Transverse colon (tissue), 4 donors: ENCODE data around the gene CDC37. TPM values are rescaled to one million over a fixed set of nuclear protein-coding genes. Genes with fewer than 3 reads are reported as not detected.

Experiments used
- DNase-seq: peaks from one replicate; pipeline ENCODE4 v3.0.0-alpha.2; 2019
- H3K27ac ChIP-seq, 4 donors: fragments of 200-600 bp; sonication (generic); 2 replicates each; pipeline ENCODE4 v1.5.1; 2016 to 2018; ENCODE audit warnings: inconsistent platforms in 4 of 4
- H3K27me3 ChIP-seq: fragments of 200-600 bp; sonication (generic); 2 replicates; pipeline ENCODE4 v1.5.1; 2017; ENCODE audit warnings: inconsistent platforms
- H3K36me3 ChIP-seq, 4 donors: fragments of 200-600 bp; sonication (generic); 2 replicates each; pipeline ENCODE4 v1.5.1; 2017 to 2019; ENCODE audit warnings: inconsistent platforms in 4 of 4
- H3K4me1 ChIP-seq, 4 donors: fragments of 200-600 bp; sonication (generic); 2 replicates each; pipeline ENCODE4 v1.5.1; 2017 to 2020; ENCODE audit warnings: inconsistent platforms in 4 of 4
- H3K4me3 ChIP-seq, 4 donors: fragments of 200-600 bp; sonication (generic); 1 replicate in 1 of 4; 2 replicates in 3 of 4; pipeline versions ENCODE4 v1.5.1 to v1.6.1; 2017 to 2019; ENCODE audit warnings: inconsistent platforms in 4 of 4
- H3K9me3 ChIP-seq, 2 donors: fragments of 200-600 bp; sonication (generic); 2 replicates each; pipeline ENCODE4 v1.5.1; 2017 to 2019; ENCODE audit warnings: inconsistent platforms in 2 of 2
- CTCF ChIP-seq, 5 experiments: fragments of 200-600 bp in 3 of 5; fragments of 450-650 bp in 2 of 5; sonication (generic) in 3 of 5; IDR thresholded peaks; 1 replicate in 2 of 5; 2 replicates in 3 of 5; pipeline ENCODE4 v1.5.1; 2016 to 2017; ENCODE audit warnings: antibody characterized with exemption in 5 of 5, inconsistent platforms in 3 of 5, mild to moderate bottlenecking in 2 of 5, moderate library complexity in 1 of 5
- EP300 ChIP-seq: sonication (generic); formaldehyde crosslinking; IDR thresholded peaks from one replicate; pipeline ENCODE4 v1.6.1; 2017; ENCODE audit warnings: antibody characterized with exemption, low read depth
- POLR2A ChIP-seq: fragments of 450-650 bp; IDR thresholded peaks from one replicate; pipeline ENCODE4 v1.6.1; 2016; ENCODE audit warnings: antibody characterized with exemption, mild to moderate bottlenecking, moderate library complexity
- POLR2AphosphoS5 ChIP-seq, 3 donors: sonication (generic); formaldehyde crosslinking; IDR thresholded peaks; one replicate each; pipeline ENCODE4 v1.6.1; 2016; ENCODE audit warnings: antibody characterized with exemption in 3 of 3
- WGBS, 2 donors: methylation state at CpG; one replicate each; pipeline ENCODE4 v1.1.5; 2018; ENCODE audit warnings: low coverage in 1 of 2; 5-methylcytosine and 5-hydroxymethylcytosine counted together
- in situ Hi-C, 4 donors: fragments of 200-750 bp; cut with MboI; loops; one replicate each; pipeline versions ENCODE4 v1.15.0 to v1.15.1; 2017; ENCODE audit warnings: low sequenced_read_pairs in 3 of 4, low pct_ligation_motif_present in 1 of 4, low pct_unique_long_range_greater_than_20kb in 1 of 4
- intact Hi-C: fragments of 100-400 bp; cut with DNase I; formaldehyde crosslinking; loops from one replicate; pipeline ENCODE4 v1.15.1; 2023; ENCODE audit warnings: low total_unique reads
- total RNA-seq, 4 donors: library from RNA; depleted of rRNA; stranded (reverse); fragments of >200 nt; gene quantifications; one replicate each; pipeline ENCODE4 v1.1.0, GENCODE V29; 2016

The CDC37 gene
- total RNA-seq, 4 donors from 2014 or later, result 125 to 168 (median 162) TPM

- TF ChIP-seq POLR2A, result no peak
- no peak for TF ChIP-seq CTCF (IDR thresholded peaks at IDR 0.05)
- no peak for TF ChIP-seq POLR2AphosphoS5 (IDR thresholded peaks at IDR 0.05)
- no peak for TF ChIP-seq EP300
- H3K27ac ChIP-seq, result no peak overlapping the region
- WGBS, 2 donors, result 96 to 97% methylated on average over 7 to 18 of the region's 23 CpGs
- H3K27me3 ChIP-seq, result no peaks in the 10 kb centered on the region
- in situ Hi-C loops (no loop called here), intact Hi-C loops (no loop called here)
- H3K9me3 ChIP-seq, result no peaks in the 10 kb centered on the region
- no peak overlapping the region for H3K4me3 ChIP-seq
- H3K4me1 ChIP-seq, result no peaks in the 10 kb centered on the region
- H3K36me3 ChIP-seq, result peaks cover 0 to 50% (median 13%) of the 10 kb centered on the region in 4 donors
- no peak for DNase-seq
These were observed 37.8 kb downstream of the CDC37 start for GRCh38 chr19:10365518-10365917.

GRCh38 chr19:10364644-10365043 lies 38.7 kb downstream of the CDC37 start:
- Histone ChIP-seq H3K27ac (no peak overlapping the region), H3K36me3 (peaks cover 0 to 47% (median 13%) of the 10 kb centered on the region in 4 donors), H3K4me1 (no peaks in the 10 kb centered on the region), H3K4me3 (no peak overlapping the region), H3K9me3 (no peaks in the 10 kb centered on the region), H3K27me3 (no peaks in the 10 kb centered on the region)
- DNase-seq, result no peak
- in situ Hi-C loops, result no loop called here
- intact Hi-C loops, result no loop called here
- TF ChIP-seq POLR2A (no peak), CTCF (IDR thresholded peaks at IDR 0.05) (no peak)
- 90% methylated on average over 15 of the region's 19 CpGs; no CpG with 5 or more reads in 1 of the 2 donors for WGBS, 2 donors

- peaks cover 0 to 41% (median 13%) of the 10 kb centered on the region in 4 donors for H3K36me3 ChIP-seq
These were observed 39.5 kb downstream of the CDC37 start for GRCh38 chr19:10363789-10364281.

GRCh38 chr19:10362259-10362658 lies 41.1 kb downstream of the CDC37 start:
- no peak for DNase-seq
- in situ Hi-C loops, result no loop called here
- Histone ChIP-seq H3K9me3 (no peaks in the 10 kb centered on the region), H3K4me1 (no peaks in the 10 kb centered on the region), H3K27ac (no peak overlapping the region), H3K27me3 (no peaks in the 10 kb centered on the region), H3K36me3 (peaks cover 0 to 38% (median 10%) of the 10 kb centered on the region in 4 donors), H3K4me3 (no peak overlapping the region)
- 96% methylated on average over 16 of the region's 18 CpGs; no CpG with 5 or more reads in 1 of the 2 donors for WGBS, 2 donors
- TF ChIP-seq CTCF (IDR thresholded peaks at IDR 0.05) (no peak), POLR2AphosphoS5 (IDR thresholded peaks at IDR 0.05) (no peak), POLR2A (no peak)
- intact Hi-C loops, result no loop called here

More at GRCh38 chr19:10363789-10364281, 39.5 kb downstream of the CDC37 start:
- TF ChIP-seq POLR2A (no peak), CTCF (IDR thresholded peaks at IDR 0.05) (no peak), EP300 (no peak), POLR2AphosphoS5 (IDR thresholded peaks at IDR 0.05) (no peak)
- intact Hi-C loops (no loop called here), in situ Hi-C loops (no loop called here)
- no peak overlapping the region for H3K27ac ChIP-seq
- no peaks in the 10 kb centered on the region for H3K4me1 ChIP-seq
- H3K4me3 ChIP-seq, result no peak overlapping the region
- no peaks in the 10 kb centered on the region for H3K9me3 ChIP-seq
- DNase-seq, result no peak
- 91% methylated on average over 12 of the region's 12 CpGs; no CpG with 5 or more reads in 1 of the 2 donors for WGBS, 2 donors
- H3K27me3 ChIP-seq, result no peaks in the 10 kb centered on the region
